A549 treated with RU486 at 1 μM for 4 hours (cell line): ENCODE data around the gene DENND6A. TPM values are rescaled to one million over a fixed set of nuclear protein-coding genes. Genes with fewer than 3 reads are reported as not detected.

Experiments used
- total RNA-seq: library from RNA; stranded (reverse); fragments of 200-300 nt; extraction: Qiagen RNA extraction; gene quantifications from 5 replicates; pipeline ENCODE4 v1.2.3, GENCODE V29; 2022; ENCODE audit warnings: low read depth

The DENND6A gene, protein sequence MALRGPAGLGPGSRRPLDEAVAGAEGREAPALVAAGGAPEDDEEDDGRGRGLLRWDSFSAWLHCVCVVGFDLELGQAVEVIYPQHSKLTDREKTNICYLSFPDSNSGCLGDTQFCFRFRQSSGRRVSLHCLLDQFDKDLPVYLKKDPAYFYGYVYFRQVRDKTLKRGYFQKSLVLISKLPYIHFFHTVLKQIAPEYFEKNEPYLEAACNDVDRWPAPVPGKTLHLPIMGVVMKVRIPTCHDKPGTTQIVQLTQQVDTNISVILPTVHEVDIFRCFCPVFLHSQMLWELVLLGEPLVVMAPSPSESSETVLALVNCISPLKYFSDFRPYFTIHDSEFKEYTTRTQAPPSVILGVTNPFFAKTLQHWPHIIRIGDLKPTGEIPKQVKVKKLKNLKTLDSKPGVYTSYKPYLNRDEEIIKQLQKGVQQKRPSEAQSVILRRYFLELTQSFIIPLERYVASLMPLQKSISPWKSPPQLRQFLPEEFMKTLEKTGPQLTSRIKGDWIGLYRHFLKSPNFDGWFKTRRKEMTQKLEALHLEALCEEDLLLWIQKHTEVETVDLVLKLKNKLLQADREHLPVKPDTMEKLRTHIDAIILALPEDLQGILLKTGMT
- total RNA-seq = 4.6 to 7.6 TPM (median 7.0 TPM) in 5 replicates

DNA sequence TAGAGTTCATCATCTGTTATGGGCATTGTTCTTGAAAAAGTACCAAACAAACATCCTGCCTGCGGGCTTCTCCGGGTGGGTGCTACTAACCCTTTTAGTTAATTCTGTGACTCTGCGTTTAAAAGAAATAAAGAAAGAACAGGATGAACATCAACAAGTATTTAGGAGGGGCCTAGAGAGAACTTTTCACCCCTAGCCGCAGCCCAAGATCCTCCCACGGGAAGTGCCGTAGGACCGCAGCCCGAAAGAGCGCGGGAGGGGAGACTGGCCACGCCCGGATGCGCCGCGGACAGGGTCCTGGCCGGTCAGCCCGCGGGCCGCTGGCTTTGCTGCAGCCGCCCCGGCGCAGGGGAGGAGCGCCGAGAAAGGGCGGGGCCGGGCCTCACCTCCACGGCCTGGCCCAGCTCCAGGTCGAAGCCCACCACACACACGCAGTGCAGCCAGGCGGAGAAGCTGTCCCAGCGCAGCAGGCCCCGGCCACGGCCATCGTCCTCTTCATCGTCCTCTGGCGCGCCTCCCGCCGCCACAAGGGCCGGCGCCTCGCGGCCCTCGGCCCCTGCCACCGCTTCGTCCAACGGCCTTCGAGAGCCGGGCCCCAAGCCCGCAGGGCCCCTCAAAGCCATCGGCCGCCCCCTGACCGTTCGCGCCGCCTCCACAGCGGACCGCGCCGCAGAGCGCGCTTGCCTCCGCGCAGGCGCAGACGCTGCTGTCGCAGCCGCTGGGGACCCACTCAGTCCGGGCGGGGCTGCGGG, at the start of gene DENND6A:
DENND6A (minus strand) TSS at position 682 of the 752 bp plus-strand sequence; CDS start at position 623, 59 bp downstream.

DNA sequence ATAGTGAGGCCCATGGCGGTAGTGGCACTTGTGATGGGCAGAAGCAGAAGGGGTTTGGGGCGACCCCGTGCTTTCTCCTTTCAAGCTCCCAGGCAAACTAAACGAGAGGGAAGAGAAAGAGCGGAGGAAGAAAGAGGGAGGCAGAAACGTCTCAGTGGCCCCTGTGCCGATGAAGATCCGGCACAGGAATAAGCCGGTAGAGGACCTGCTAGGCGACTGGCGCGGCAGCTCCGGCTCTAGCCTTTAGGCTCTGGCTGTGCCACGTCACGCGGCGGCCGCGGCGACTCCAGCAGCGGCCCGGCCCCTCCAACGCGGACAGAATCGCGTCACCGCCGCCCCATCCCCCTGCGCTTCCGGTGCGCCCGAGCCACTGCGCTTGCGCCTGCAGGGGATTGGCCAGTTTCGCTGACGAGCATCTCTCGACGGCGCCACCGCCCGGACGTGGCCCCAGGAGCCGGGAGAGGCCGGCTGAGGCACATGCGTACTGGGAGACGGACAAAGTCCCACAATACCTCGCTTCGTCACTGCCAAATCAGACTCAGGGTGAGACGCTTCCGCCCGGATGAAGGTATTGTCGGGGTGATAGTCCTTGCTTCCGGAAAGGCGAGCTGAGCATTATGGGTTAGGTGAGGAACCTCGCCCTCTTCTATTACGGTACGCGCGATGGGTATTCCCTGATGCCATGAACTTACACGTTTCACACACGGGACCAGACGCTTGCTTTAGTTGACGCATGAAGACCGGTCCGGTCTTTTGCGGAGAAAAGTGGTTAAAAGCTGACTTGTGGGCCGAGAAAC, 95.6 kb downstream of the DENND6A start, which contains the start of gene ARF4:
ARF4 (minus strand) TSS at position 218 of the 797 bp plus-strand sequence; CDS start at position 14, 204 bp downstream.

Other genes starting within 250 kb of the DENND6A start
- 0.02 to 0.13 TPM (median 0.04 TPM) in 3 of 5 replicates, not detected in the others for gene DNAH12, start 148.7 kb downstream of the DENND6A start, total RNA-seq
- 12.7 to 16.4 TPM (median 15.8 TPM) in 5 replicates for gene PDE12, start 136.8 kb downstream of the DENND6A start, total RNA-seq
- 159 to 174 TPM (median 167 TPM) in 5 replicates for gene ARF4, start 95.7 kb downstream of the DENND6A start, total RNA-seq
- 16.9 to 25.0 TPM (median 24.7 TPM) in 5 replicates for gene SLMAP, start 63.2 kb upstream of the DENND6A start, total RNA-seq